NCI-H187 treated with DMSO at 0.1 percent for 48 hours (cell line): ENCODE measurements around the gene CASP14.
"Not testable (repeated sequence)": the region's sequence is repeated elsewhere in the genome, so short reads cannot be mapped to it uniquely, and the experiment has no call there.

ENCODE experiments used
- DNase-seq: peaks from one replicate; lab custom pipeline; 2025; lab: John Stamatoyannopoulos, UW

CASP14 gene

DNA sequence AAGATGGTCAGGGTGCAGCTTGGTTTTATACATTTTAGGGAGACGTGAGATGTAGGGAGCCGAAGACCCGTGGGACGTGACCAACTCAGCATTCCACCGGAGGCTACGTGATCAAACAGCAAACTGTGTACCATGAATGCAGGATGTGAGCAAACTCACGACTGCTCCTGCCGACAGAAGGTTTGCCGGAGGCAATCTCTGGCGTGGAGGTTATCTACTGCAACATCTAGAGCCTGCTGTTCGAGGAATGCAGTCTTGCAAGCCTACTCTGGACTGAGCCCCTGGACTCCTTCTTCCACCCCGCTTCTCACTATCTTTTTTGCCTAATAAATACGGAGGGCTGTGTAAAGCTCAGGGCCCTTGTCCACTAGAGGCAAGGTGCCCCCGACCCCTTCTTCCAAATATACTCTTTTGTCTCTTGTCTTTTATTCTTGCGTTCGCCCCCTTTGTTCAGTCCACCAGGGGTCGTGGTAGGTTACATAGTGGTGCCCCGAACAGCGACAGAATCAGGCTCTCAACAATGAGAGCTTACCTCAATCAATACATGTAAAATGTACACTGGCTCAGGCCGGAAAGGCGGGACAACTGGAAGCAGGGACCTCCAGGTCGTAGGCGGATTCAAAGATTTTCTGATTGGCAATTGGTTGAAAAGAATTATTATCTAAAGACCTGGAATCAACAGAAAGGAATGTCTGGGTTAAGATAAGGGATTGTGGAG, 23.8 kb downstream of the CASP14 start:
- DNase-seq: no peak

DNA sequence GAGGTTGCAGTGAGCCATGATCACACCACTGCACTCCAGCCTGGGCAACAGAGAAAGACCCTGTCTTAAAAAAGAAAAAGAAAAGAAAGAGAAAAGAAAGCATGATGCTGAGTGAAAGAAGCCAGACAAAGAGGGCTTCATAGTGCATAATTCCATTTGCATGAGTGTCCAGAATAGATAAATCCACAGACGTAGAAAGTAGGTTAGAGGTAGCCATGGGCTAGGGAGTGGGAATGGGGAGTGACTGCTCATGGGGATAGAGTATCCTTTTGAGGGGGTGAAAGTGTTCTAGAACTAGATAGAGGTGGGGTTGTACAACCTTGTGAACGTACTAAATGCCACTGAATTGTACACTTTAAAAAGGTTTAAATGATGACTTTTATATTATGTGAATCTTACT, 25.1 kb downstream of the CASP14 start:
- DNase-seq: no peak

DNA sequence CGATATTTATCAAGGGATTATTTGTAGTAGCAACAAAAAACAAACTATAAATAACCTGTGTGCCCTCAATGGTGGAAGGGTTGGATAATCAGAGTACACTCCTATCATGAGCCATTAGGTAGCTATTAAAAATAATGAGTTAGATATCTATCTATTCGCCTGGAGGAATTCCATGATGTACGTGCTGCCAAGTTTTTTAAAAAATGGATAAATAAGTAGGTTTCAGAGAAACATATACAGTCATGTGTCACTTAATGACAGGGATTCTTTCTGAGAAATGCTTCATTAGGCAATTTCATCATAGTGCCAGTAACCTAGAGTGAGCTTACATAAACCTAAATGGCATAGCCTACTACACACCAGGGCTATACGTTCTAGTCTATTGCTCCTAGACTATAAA, 26.5 kb downstream of the CASP14 start:
- no peak for DNase-seq

DNA sequence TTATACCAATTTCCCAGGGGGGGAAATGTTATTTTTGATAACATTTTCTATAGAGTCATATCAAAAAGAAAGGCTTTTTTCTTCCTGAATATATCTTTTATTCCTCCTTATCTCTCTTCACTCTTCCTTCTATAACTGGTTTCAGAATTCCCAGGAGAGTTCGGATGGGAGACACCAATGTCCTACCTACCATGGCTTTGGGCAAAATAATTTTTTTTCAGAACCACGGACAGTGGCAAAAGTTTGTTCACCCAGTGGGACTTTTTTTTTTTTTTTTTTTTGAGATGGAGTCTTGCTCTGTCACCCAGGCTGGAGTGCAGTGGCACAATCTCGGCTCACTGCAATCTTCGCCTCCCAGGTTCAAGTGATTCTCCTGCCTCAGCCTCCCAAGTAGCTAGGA, 30.7 kb downstream of the CASP14 start:
- not testable (repeated sequence) for DNase-seq

DNA sequence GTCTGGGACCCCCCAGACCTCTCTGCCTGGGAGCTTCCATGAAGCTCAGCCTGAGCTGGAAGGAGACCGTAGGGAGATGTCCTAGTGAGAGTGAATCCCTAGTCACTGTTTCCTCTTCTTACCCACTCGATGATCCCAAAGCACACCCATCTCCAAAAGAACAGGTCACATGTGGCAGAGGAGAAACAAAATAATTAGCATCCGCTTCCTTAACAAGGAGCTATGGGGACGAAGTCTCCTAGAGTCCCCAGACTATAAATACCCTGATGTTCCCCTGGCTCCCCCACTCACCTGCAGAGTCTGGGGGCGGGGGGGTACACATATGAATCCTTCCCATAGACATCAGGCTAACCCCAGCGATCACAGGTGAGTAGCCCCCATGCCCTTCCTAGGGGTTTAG, 32.6 kb downstream of the CASP14 start, which contains the start of gene OR1I1:
Gene OR1I1 (plus strand): TSS at position 301 of the 400 bp plus-strand sequence. CDS start 4,855 bp downstream, outside the sequence.
- no peak for DNase-seq

DNA sequence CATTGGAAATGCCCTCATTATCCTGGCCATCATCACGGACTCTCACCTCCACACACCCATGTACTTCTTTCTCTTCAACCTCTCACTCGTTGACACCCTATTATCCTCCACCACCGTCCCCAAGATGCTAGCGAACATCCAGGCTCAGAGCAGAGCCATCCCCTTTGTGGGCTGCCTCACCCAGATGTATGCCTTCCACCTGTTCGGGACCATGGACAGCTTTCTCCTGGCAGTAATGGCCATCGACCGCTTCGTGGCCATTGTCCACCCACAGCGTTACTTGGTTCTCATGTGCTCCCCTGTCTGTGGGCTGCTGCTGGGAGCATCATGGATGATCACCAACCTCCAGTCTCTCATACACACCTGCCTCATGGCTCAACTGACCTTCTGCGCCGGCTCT, 37.9 kb downstream of the CASP14 start:
- DNase-seq: no peak

DNA sequence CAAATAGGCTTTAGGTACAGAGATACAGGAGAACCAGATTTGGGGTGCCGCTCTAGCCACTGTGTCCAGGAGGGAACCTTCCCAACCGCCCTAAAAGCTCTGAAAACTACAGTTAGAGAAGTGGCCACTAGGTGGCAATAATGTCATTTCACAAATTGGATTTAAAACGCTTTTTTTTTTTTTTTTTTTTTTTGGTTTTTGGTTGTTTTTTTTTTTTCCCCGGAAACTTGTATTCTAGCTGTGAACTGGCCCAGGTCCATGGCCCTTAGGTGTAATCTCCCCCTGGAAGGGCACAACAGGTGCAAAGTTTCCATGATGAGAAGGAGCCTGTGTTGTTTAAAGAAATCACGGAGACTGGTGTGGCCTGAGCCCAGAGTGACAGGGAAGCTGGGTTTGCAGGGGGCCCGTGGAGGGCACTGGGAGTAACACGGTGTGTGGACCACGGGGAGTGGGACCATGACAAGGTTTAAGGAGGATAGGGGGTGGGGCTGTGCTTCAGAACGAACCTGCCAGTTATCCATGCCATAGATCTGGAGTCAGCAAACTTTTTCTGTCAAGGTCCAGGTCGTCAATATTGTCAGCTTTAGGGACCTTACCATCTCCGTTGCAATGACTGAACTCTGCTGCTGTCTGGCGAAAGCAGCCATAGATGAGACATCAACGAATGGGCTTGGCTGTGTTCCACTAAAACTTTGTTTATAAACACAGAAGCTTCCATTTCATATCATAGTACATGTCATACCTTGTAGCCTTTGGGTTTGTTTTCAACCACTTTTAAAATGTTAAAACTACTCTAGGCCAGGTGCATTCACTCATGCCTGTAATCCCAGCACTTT, 42.9 kb downstream of the CASP14 start:
- DNase-seq: no peak

DNA sequence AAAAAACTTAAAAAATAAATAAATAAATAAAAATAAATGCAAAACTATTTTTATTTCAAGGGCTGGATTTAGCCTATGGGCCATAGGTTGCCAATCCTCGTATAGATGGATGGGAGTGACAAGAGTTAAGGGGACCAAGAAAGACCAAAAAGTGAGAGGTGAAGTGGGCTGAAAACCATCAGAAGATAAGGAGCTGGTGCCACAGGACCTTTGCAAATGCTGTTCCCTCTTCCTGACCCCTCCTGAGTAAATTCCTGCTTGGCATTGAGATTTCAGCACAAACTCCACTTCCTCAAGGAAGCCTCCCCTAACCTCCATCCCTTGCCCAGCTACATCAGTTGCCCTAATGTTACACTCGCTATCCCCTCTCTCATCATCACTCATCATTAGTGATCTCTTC, 43.7 kb downstream of the CASP14 start:
- DNase-seq: no peak

DNA sequence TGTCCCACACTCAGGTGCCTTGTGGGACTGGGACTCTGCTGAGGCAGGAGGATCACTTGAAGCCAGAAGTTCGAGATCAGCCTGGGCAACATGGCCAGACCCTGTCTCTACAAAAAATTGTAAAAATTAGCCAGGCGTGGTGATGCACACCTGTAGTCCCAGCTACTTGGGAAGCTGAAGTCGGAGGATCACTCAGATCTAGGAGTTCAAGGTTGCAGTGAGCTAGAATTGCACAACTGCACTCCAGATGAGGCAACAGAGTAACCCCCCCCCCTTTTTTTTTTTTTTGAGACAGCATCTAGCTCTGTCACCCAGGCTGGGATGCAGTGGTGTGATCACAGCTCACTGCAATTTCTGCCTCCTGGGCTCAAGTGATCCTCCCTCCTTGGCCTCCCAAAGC, 46.9 kb downstream of the CASP14 start:
- DNase-seq: no peak

DNA sequence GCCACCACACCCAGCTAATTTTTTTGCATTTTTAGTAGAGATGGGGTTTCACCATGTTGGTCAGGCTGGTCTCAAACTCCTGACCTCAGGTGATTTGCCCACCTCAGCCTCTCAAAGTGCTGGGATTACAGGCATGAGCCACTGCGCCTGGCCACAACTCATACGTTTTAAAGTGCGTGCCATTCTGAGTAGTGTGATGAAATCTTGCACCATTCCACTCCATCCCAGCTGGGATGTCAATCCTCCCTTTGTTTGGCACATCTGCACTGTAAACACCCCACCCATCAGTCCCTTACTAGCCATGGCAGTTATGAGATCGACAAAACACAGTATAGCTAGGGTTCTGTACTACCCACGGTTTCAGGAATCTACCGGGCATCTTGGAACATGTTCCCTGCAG, 48.7 kb downstream of the CASP14 start:
- DNase-seq: not testable (repeated sequence)

DNA sequence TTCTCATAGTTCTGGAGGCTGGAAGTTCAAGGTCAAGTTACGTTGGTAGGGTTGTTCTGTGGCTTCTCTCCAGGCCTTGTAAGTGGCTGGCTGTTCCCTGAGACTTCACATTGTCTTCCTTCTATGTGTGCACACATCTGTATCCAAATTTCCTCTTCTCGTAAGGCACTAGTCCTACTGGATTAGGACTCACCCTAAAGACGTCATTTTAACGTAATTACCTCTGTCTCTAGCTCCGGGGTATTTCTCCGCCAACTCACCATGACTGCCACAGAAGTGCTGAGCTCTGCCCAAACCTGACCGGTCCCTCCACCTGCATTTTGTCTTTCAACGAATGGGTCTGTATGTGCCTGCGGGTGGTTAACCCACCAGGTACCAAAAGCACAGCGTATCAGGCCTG, 49.2 kb downstream of the CASP14 start:
- DNase-seq: no peak

DNA sequence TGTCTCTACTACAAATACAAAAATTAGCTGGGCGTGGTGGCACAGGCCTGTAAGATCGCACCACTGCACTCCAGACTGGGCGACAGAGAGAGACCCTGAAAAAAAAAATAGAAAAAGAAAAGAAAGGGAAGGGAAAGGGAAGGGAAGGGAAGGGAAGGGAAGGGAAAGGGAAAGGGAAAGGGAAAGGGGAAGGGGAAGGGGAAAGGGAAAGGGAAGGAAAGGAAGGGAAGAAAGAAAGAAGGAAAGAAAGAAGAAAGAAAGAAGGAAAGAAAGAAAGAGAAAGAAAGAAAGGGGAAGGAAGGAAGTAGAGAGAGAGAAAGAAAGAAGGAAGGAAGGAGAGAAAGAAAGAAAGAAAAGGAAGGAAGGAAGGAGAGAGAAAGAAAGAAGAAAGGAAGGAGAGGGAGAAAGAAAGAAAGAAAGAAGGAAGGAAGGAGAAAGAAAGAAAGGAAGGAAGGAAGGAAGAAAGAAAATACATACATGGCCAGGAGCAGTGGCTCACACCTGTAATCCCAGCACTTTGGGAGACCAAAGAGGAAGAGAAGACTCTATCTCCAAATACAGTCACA, 49.8 kb downstream of the CASP14 start:
- no peak for DNase-seq

DNA sequence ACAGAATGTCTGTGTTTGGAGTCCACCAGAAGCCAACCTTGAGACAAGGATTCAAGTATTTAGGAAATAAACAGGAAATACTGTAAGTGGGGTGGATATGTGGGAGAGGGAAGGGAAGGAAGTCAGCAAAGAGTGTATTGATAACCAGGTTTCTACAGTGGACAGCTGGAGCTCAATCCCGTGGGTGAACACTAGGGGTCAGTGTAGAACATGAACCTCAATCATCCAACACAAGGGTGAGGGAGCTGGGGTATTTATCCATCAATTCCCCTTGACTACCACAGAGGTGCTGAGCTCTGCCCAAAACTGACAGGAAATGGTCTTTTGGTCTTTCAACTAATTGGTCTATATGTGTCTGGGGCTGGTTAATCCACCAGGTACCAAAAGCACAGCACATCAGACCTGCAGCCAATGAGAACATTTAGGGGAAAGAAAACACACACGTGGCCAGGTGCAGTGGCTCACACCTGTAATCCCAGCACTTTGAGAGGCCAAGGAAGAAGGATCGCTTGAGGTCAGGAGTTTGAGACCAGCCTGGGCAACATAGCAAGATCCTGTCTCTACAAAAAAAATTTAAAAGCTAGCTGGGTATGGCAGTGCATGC, 52.3 kb downstream of the CASP14 start:
- no peak for DNase-seq

DNA sequence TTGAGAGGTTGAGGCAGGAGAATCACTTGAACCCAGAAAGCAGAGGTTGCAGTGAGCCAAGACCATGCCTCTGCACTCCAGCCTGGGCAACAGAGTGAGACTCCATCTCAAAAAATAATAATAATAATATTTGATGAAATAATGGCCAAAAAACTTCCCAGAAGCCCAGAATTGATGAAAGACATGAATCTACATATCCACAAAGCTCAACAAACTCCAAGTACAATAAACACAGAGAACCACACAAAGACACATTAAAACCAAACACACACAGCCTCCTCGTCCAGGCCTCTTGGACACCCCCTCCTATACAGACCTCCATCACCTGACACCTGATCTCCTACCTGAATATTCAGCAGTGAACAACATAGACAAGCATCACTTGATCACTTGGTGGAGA, 54.7 kb downstream of the CASP14 start:
- no peak for DNase-seq

DNA sequence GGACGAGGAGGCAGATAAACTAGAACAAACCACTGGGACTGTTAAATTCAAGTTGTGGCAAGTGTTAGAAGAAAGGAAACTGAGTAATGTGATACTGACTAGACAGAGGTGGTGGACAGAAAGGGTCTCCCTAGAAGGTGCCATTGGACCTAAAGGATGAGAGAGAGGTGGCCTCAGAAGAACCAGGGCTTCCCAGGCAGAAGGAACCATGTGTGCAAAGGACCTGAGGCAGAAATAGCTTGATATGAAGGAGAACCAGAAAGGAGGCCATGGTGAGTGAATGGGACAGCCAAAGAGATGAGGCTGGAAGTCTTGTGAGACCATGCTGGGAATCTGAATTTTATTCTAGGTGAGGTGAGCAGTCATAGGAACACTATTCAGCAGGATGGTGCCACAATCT, 55.1 kb downstream of the CASP14 start:
- no peak for DNase-seq

DNA sequence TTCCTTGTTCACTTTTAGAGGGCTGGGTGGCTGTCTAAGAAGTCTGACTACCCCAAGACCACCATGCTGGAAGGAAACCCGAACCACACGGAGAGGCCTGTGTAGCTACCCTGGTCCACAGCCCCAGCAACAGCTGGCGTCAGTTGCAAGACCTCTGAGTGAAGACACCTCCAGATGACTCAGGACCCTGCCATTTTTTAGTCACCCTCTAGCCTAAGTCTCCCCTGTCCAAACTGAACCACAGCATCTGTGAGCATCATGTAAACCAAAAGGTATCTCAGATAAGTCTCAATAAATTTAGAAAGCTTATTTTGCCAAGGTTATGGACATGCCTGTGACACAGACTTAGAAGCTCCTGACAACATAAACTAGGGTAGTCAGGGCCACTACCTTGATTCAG, 55.8 kb downstream of the CASP14 start:
- DNase-seq: no peak

DNA sequence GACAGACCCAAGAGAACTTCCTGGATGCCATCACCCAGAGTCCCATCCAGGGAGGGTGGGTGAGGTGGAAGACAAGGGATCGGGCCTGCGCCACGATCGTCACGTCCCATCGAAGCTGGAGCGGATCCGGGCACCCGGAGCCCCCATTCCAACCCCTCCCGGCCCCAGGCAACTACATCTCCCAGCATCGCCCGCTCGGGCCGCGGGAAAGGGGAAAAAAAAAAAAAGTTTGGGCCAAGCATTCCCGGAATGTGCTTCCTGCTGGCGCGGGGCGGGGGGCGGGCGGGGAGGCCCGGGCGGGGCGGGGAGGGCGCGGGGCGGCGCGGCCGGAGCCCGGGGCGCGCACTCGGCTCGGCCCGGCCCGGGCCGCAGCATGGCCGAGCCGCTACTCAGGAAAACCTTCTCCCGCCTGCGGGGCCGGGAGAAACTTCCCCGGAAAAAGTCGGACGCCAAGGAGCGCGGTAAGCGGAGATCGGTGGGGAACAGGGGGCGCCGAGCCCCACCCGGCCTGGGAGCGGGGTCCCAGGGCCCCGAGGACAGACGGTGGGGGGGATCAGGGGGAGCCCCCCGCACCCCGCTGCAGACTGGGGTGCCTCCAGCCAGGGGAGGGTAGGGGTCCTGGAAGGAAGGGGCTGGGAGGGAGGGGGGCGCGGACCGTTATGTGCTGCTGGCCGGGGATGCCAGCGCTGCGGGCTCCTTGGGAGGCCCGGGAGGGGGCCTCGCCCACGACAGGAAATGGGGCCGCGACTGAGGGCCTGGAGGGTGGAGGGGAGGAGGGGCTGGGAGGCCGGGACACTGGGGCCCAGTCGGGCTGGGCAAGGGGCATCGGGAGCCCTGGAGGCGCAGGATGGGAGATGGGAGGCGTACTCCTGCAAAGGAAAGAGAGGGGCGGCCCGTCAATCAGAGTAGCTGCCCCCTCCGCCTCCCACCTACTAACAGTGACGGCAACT, 58.1 kb downstream of the CASP14 start, which contains the start of gene SYDE1:
Gene SYDE1 (plus strand): TSS at position 341 of the 950 bp plus-strand sequence. CDS start 33 bp downstream, at position 374.
- no peak for DNase-seq
